ENCODE results near the gene RGS9. TPM values are rescaled to one million over a fixed set of nuclear protein-coding genes. Genes with fewer than 3 reads are reported as not detected.

The RGS9 gene
- total and polyA plus RNA-seq, 8 donors: 4.0 to 17.2 (median 11.4) TPM

DNA sequence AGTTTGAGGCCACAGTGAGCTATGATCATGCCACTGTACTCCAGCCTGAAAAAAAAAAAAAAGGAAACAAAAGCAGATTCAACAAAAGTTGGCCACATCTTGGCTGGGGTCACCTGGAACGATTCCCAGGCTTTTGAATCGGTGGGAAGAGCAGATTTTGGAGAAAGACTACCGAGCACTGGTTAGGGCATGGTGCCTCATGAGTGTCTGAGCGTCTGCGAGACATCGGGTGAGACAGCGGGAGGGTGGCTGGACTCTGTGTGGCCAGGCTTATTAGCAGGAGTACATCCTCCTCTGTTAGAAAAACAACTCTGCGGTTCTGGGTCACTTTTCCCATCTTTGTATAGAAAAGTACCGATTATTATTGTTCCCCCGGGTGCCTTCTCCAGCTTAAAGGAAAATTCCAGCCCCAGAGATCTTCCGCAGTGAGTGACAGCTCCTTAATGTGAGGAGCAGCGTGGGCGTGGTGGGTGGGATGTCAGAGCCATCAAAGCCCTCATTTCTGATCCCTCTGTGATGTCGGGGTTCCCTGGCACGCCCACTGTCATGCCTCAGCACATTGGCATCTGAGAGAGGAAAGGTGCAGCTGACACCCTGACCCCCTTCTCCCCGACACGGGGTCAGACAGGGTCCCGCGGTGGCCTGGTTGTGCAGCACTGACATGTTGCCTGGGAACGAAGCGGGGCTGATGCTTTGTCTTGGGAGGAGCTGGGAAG, 6.9 kb downstream of the RGS9 start:
- no peaks in the 10 kb centered on the region for H3K4me1 ChIP-seq
- no peaks in the 10 kb centered on the region for H3K9me3 ChIP-seq
- DNase-seq (no peak), ATAC-seq (no peak)
- H3K27me3 ChIP-seq: peaks cover 0 to 10% of the 10 kb centered on the region in 2 donors
- H3K36me3 ChIP-seq: no peaks in the 10 kb centered on the region
- intact Hi-C loops (cut with DNase I): no loop called here
- TF ChIP-seq CTCF (IDR thresholded peaks at IDR 0.05): no peak
- H3K27ac ChIP-seq: no peak overlapping the region
- H3K4me3 ChIP-seq: no peak overlapping the region

DNA sequence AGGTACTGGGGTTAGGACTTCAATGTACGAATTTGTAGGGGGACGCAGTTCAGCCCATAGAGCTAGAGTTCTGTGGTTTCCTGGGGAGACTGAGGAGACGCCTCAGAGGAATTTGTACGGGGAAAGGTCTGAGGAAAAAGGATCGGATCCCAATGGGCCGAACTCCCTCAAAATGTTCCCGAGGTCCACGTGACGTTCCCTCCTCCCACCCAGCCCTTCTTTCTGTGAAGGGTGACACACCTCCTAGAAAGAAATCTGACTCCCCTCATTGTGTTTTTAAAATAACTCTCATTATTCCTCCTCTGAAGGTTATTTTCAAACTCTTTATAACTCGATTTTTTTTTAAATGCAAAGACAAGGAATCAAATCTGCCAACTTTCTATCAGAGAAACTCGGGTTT, 8.6 kb downstream of the RGS9 start:
- Histone ChIP-seq H3K9me3 (no peaks in the 10 kb centered on the region), H3K36me3 (no peaks in the 10 kb centered on the region), H3K27me3 (no peaks in the 10 kb centered on the region), H3K4me1 (no peaks in the 10 kb centered on the region), H3K27ac (no peak overlapping the region), H3K4me3 (no peak overlapping the region)
- no peak for TF ChIP-seq CTCF (IDR thresholded peaks at IDR 0.05)
- intact Hi-C loops (cut with DNase I): no loop called here
- ATAC-seq (no peak), DNase-seq (no peak)

DNA sequence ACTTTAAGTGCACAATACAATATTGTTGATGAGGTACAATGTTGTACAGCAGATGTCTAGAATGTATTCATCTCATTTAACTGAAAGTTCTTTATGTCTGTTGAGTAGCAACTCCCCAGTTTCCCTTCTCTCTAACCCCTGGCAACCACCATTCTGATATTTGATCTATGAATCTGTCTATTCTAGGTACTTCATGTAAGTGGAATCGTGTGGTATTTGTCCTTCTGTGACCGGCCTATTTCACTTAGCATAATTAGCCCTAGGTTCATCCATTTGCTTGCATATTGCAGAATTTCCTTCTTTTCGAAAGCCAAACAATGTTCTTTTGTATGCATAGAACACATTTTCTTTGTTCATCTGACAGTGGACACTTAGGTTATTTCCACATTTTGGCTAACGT, 10.8 kb downstream of the RGS9 start:
- DNase-seq (no peak), ATAC-seq (no peak)
- TF ChIP-seq CTCF (IDR thresholded peaks at IDR 0.05): no peak
- H3K36me3 ChIP-seq: no peaks in the 10 kb centered on the region
- H3K27ac ChIP-seq: no peak overlapping the region
- H3K4me3 ChIP-seq: no peak overlapping the region
- intact Hi-C loops (cut with DNase I): no loop called here
- no peaks in the 10 kb centered on the region for H3K4me1 ChIP-seq
- H3K9me3 ChIP-seq: no peaks in the 10 kb centered on the region
- no peaks in the 10 kb centered on the region for H3K27me3 ChIP-seq

GRCh38 chr17:65154770-65155589, 17.8 kb downstream of the RGS9 start:
- H3K4me1 ChIP-seq: peaks cover 0 to 6% of the 10 kb centered on the region in 2 donors
- intact Hi-C loops (cut with DNase I): no loop called here
- no peak overlapping the region for H3K4me3 ChIP-seq
- H3K36me3 ChIP-seq: no peaks in the 10 kb centered on the region
- no peaks in the 10 kb centered on the region for H3K9me3 ChIP-seq
- DNase-seq: no peak
- no peaks in the 10 kb centered on the region for H3K27me3 ChIP-seq
- no peak overlapping the region for H3K27ac ChIP-seq
- no peak for TF ChIP-seq CTCF (IDR thresholded peaks at IDR 0.05)
- no peak for ATAC-seq

DNA sequence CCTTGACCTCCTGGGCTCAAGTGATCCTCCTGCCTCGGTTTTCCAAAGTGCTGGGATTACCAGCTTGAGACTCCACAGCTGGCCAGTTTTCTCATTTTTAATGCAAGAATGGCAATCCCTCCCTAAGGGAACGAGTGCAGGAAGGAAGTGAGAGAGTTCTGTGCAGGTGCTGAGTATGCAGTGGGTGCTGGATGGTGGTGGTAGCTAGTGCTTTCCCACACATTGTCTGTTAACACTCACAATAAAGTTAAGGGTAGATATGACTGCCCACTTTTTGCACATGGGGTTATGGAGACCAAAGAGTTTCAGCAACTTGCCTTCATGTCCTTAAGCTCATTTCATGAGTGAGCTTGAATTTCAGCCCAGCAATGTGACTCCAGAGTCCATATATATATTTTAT, 18.5 kb downstream of the RGS9 start:
- intact Hi-C loops (cut with DNase I): no loop called here
- Histone ChIP-seq H3K36me3 (no peaks in the 10 kb centered on the region), H3K4me1 (peaks cover 0 to 6% of the 10 kb centered on the region in 2 donors), H3K9me3 (no peaks in the 10 kb centered on the region), H3K4me3 (no peak overlapping the region), H3K27me3 (no peaks in the 10 kb centered on the region), H3K27ac (no peak overlapping the region)
- ATAC-seq (no peak), DNase-seq (no peak)
- no peak for TF ChIP-seq CTCF (IDR thresholded peaks at IDR 0.05)

Data from left lung (tissue), 10 donors.